Measurements from ENCODE around the gene CCDC73. TPM values are rescaled to one million over a fixed set of nuclear protein-coding genes. Genes with fewer than 3 reads are reported as not detected.
"Not testable (repeated sequence)": the region's sequence is repeated elsewhere in the genome, so short reads cannot be mapped to it uniquely, and the experiment has no call there.

CCDC73 gene
- total RNA-seq, 2 donors from 2014 or later, result not detected

DNA sequence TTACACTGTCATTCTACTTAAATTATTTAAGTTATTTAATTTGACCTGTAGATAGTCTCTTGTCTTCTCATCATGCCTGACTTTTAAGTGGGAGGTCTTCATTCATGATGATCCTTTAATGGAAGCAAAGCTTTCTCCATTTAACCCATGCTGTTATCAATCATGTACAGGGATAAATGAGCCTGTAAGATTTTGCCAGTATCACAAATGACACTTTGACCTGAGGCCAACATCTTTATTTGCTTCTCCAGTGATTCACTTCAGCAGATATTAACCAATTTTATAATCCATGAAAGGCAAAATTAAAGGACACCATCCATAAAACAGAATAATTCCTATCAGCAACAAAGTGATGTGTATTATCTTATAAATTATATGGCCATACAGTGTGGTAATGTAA lies 7.7 kb downstream of the CCDC73 start:
- Mint-ChIP-seq H3K27me3 (ENCODE audit: low read depth) (peaks cover 6% of the 10 kb centered on the region), H3K36me3 (ENCODE audit: insufficient read depth in 2 of 2) (no peaks in the 10 kb centered on the region), H3K4me3 (no peak overlapping the region), H3K4me1 (ENCODE audit: low read depth) (no peaks in the 10 kb centered on the region), H3K27ac (no peak overlapping the region), H3K9me3 (no peaks in the 10 kb centered on the region)
- ATAC-seq (replicated peaks in 1 of 2) (no peak), DNase-seq (no peak)

DNA sequence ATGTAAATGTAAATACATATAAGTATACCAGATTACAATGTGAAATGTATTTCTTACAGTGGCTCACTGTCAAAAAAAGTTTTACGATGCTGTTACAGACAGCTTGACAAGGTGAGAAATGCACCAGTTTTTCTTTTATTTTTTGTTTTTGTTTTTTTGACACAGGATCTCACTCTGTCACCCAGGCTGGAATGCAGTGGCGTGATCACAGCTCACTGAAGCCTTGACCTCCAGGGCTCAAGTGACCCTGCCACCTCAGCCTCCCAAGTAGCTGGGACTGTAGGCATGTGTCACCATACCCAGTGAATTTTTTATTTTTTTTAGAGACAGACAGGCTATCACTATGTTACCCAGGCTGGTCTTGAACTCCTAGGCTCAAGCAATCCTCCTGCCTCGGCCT lies 9.2 kb downstream of the CCDC73 start:
- no peak overlapping the region for H3K4me3 Mint-ChIP-seq
- no peak overlapping the region for H3K27ac Mint-ChIP-seq
- H3K9me3 Mint-ChIP-seq, result no peaks in the 10 kb centered on the region
- no peaks in the 10 kb centered on the region for H3K27me3 Mint-ChIP-seq (ENCODE audit: low read depth)
- DNase-seq (no peak), ATAC-seq (replicated peaks in 1 of 2) (no peak)
- H3K36me3 Mint-ChIP-seq (ENCODE audit: insufficient read depth in 2 of 2), result no peaks in the 10 kb centered on the region
- no peaks in the 10 kb centered on the region for H3K4me1 Mint-ChIP-seq (ENCODE audit: low read depth)

- DNase-seq (no peak), ATAC-seq (replicated peaks in 1 of 2) (no peak)
- Mint-ChIP-seq H3K27ac (no peak overlapping the region), H3K4me1 (ENCODE audit: low read depth) (no peaks in the 10 kb centered on the region), H3K9me3 (no peaks in the 10 kb centered on the region), H3K4me3 (no peak overlapping the region), H3K27me3 (ENCODE audit: low read depth) (no peaks in the 10 kb centered on the region), H3K36me3 (ENCODE audit: insufficient read depth in 2 of 2) (no peaks in the 10 kb centered on the region)
Measured at GRCh38 chr11:32781721-32782120, 12.7 kb downstream of the CCDC73 start.

GRCh38 chr11:32780839-32781238 lies 13.6 kb downstream of the CCDC73 start:
- not testable (repeated sequence) for H3K27ac Mint-ChIP-seq; H3K27me3 Mint-ChIP-seq (ENCODE audit: low read depth); H3K9me3 Mint-ChIP-seq; ATAC-seq (replicated peaks in 1 of 2); H3K4me1 Mint-ChIP-seq (ENCODE audit: low read depth); H3K4me3 Mint-ChIP-seq; H3K36me3 Mint-ChIP-seq (ENCODE audit: insufficient read depth in 2 of 2); DNase-seq

- no peak for ATAC-seq (replicated peaks in 1 of 2)
- H3K36me3 Mint-ChIP-seq (ENCODE audit: insufficient read depth in 2 of 2), result no peaks in the 10 kb centered on the region
- no peaks in the 10 kb centered on the region for H3K9me3 Mint-ChIP-seq
- H3K4me1 Mint-ChIP-seq (ENCODE audit: low read depth), result peaks cover 11% of the 10 kb centered on the region
- no peaks in the 10 kb centered on the region for H3K27me3 Mint-ChIP-seq (ENCODE audit: low read depth)
- DNase-seq, result no peak
- H3K27ac Mint-ChIP-seq, result no peak overlapping the region
- H3K4me3 Mint-ChIP-seq, result no peak overlapping the region
Measured at GRCh38 chr11:32779136-32779535, 15.3 kb downstream of the CCDC73 start.

DNA sequence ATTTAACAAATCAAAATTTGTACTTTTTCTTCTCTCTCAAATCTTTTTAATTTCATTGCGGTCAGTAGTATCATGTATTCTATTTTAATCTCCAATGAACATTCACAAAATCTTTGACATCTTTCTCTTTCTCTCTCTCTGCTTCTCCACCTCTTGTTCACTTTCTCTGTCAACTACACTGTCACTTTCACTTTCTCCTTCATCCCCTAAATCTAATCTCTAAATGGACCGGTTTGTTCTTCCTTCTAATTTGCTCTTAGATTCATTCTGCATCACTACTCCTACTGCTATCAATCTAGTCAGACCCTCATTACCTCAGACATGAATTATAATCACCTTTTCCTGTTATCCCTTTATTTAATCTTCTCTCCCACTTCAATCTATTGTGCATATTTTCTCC lies 18.6 kb downstream of the CCDC73 start:
- DNase-seq, result no peak
- ATAC-seq (replicated peaks in 1 of 2), result no peak
- no peaks in the 10 kb centered on the region for H3K36me3 Mint-ChIP-seq (ENCODE audit: insufficient read depth in 2 of 2)
- peaks cover 11% of the 10 kb centered on the region for H3K4me1 Mint-ChIP-seq (ENCODE audit: low read depth)
- peak overlapping the region; percentile 12 for H3K27ac Mint-ChIP-seq
- no peaks in the 10 kb centered on the region for H3K27me3 Mint-ChIP-seq (ENCODE audit: low read depth)
- H3K4me3 Mint-ChIP-seq, result peak overlapping the region; percentile 4 to 35
- no peaks in the 10 kb centered on the region for H3K9me3 Mint-ChIP-seq

GRCh38 chr11:32774081-32774480 lies 20.4 kb downstream of the CCDC73 start:
- ATAC-seq (replicated peaks in 1 of 2) (no peak), DNase-seq (no peak)
- Mint-ChIP-seq H3K4me3 (no peak overlapping the region), H3K4me1 (ENCODE audit: low read depth) (peaks cover 11% of the 10 kb centered on the region), H3K36me3 (ENCODE audit: insufficient read depth in 2 of 2) (no peaks in the 10 kb centered on the region), H3K9me3 (no peaks in the 10 kb centered on the region), H3K27me3 (ENCODE audit: low read depth) (no peaks in the 10 kb centered on the region), H3K27ac (no peak overlapping the region)

GRCh38 chr11:32772731-32773130 lies 21.7 kb downstream of the CCDC73 start:
- H3K27me3 Mint-ChIP-seq (ENCODE audit: low read depth), result no peaks in the 10 kb centered on the region
- H3K4me3 Mint-ChIP-seq, result no peak overlapping the region
- ATAC-seq (replicated peaks in 1 of 2) (no peak), DNase-seq (no peak)
- no peaks in the 10 kb centered on the region for H3K9me3 Mint-ChIP-seq
- H3K4me1 Mint-ChIP-seq (ENCODE audit: low read depth), result peaks cover 11% of the 10 kb centered on the region
- no peaks in the 10 kb centered on the region for H3K36me3 Mint-ChIP-seq (ENCODE audit: insufficient read depth in 2 of 2)
- H3K27ac Mint-ChIP-seq, result no peak overlapping the region

GRCh38 chr11:32761774-32762173 lies 32.7 kb downstream of the CCDC73 start:
- not testable (repeated sequence) for H3K27ac Mint-ChIP-seq; H3K4me3 Mint-ChIP-seq; DNase-seq; ATAC-seq (replicated peaks in 1 of 2); H3K9me3 Mint-ChIP-seq; H3K4me1 Mint-ChIP-seq (ENCODE audit: low read depth)
- Mint-ChIP-seq H3K27me3 (ENCODE audit: low read depth) (peaks cover 13% of the 10 kb centered on the region), H3K36me3 (ENCODE audit: insufficient read depth in 2 of 2) (peaks cover 1 to 11% of the 10 kb centered on the region in 2 donors)

GRCh38 chr11:32758291-32758690 lies 36.2 kb downstream of the CCDC73 start:
- DNase-seq (no peak), ATAC-seq (replicated peaks in 1 of 2) (no peak)
- peaks cover 13% of the 10 kb centered on the region for H3K27me3 Mint-ChIP-seq (ENCODE audit: low read depth)
- H3K4me3 Mint-ChIP-seq, result no peak overlapping the region
- no peaks in the 10 kb centered on the region for H3K4me1 Mint-ChIP-seq (ENCODE audit: low read depth)
- peaks cover 1 to 2% of the 10 kb centered on the region in 2 donors for H3K36me3 Mint-ChIP-seq (ENCODE audit: insufficient read depth in 2 of 2)
- H3K27ac Mint-ChIP-seq, result no peak overlapping the region
- H3K9me3 Mint-ChIP-seq, result peaks cover 0 to 2% of the 10 kb centered on the region in 2 donors

DNA sequence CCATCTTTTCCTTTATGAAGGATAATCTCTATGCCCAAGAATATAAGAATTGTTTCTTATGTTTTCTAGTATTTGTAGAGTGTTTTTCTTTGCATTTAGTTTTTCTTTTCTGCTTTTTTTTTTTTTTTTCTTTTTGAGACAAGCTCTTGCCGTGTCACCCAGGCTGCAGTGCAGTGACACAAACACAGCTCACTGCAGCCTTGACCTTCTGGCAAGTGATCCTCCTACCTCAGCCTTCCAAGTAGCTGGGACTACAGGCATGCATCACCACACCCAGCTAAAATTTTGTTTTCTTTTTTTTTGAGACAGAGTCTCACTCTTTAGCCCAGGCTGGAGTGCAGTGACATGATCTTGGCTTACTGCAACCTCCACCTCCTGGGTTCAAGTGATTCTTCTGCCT lies 41.3 kb downstream of the CCDC73 start:
- H3K4me3 Mint-ChIP-seq; H3K4me1 Mint-ChIP-seq (ENCODE audit: low read depth); H3K9me3 Mint-ChIP-seq; DNase-seq; H3K27ac Mint-ChIP-seq; H3K36me3 Mint-ChIP-seq (ENCODE audit: insufficient read depth in 2 of 2); ATAC-seq (replicated peaks in 1 of 2): not testable (repeated sequence)
- peaks cover 11% of the 10 kb centered on the region for H3K27me3 Mint-ChIP-seq (ENCODE audit: low read depth)

DNA sequence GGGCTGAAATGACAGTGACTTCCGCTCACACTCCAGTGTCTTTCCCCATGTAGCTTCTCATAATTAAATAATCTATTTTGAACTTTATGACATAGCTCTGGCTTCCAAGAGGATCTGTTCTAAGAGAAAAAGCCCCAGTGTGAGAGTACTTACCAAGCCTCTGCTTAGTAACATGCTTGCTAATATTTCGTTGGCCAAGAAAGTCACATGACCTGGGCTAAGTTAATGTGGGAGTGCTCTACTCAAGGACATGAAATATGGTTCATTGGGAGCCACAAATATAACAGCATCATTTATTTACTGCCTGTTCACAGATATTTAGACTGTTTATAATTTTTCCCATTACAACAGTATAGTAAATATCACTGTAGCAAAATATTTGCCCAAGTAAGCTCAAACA lies 42.5 kb downstream of the CCDC73 start:
- Mint-ChIP-seq H3K27ac (no peak overlapping the region), H3K36me3 (ENCODE audit: insufficient read depth in 2 of 2) (peaks cover under 1 to 4% of the 10 kb centered on the region in 2 donors), H3K9me3 (peaks cover 2 to 3% of the 10 kb centered on the region in 2 donors), H3K4me3 (no peak overlapping the region), H3K27me3 (ENCODE audit: low read depth) (peaks cover 9% of the 10 kb centered on the region), H3K4me1 (ENCODE audit: low read depth) (no peaks in the 10 kb centered on the region)
- ATAC-seq (replicated peaks in 1 of 2) (no peak), DNase-seq (no peak)

- H3K36me3 Mint-ChIP-seq (ENCODE audit: insufficient read depth in 2 of 2), result peaks cover 3 to 4% of the 10 kb centered on the region in 2 donors
- no peaks in the 10 kb centered on the region for H3K4me1 Mint-ChIP-seq (ENCODE audit: low read depth)
- ATAC-seq (replicated peaks in 1 of 2), result no peak
- no peak for DNase-seq
- no peak overlapping the region for H3K4me3 Mint-ChIP-seq
- H3K27ac Mint-ChIP-seq, result no peak overlapping the region
- H3K27me3 Mint-ChIP-seq (ENCODE audit: low read depth), result peaks cover 9% of the 10 kb centered on the region
- peaks cover 2 to 3% of the 10 kb centered on the region in 2 donors for H3K9me3 Mint-ChIP-seq
Measured at GRCh38 chr11:32751381-32751780, 43.1 kb downstream of the CCDC73 start.

DNA sequence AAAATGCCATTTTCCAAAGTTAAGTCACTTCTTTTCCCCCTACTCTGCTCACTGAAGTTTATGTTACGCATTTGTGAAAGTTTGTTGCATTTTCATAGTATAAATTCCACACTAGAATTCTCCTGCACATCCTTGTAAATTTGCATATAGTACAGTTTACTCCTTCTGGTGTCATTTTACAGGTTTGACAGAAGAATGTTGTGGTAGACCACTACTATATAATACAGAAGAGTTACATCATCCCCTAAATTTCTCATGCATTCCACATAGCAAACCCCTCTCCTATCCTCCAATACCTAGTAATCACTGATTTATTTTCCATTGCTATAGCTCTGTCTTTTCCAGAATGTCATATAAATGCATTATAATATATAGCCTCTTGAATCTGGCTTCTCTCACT lies 64.5 kb downstream of the CCDC73 start:
- no peak overlapping the region for H3K27ac Mint-ChIP-seq
- ATAC-seq (replicated peaks in 1 of 2), result no peak
- H3K9me3 Mint-ChIP-seq, result peaks cover 7 to 14% of the 10 kb centered on the region in 2 donors
- no peak for DNase-seq
- no peak overlapping the region for H3K4me3 Mint-ChIP-seq
- H3K4me1 Mint-ChIP-seq (ENCODE audit: low read depth), result no peaks in the 10 kb centered on the region
- H3K27me3 Mint-ChIP-seq (ENCODE audit: low read depth), result peaks cover 7% of the 10 kb centered on the region
- peaks cover 0 to 3% of the 10 kb centered on the region in 2 donors for H3K36me3 Mint-ChIP-seq (ENCODE audit: insufficient read depth in 2 of 2)

All from activated T-cell treated with anti-CD3 and anti-CD28 coated beads, Interleukin-2, amount 50 U/mL, for 72 hours (primary cell).